SU-DHL-6 (cell line): ENCODE results near the gene SYTL5.

Source experiments
- CTCF ChIP-seq: fragments of 200-600 bp; sonication (generic); IDR thresholded peaks from one replicate; pipeline ENCODE4 v1.5.1; 2017; ENCODE audit warnings: antibody characterized with exemption, mild to moderate bottlenecking, low read length, moderate library complexity; ENCODE audit not compliant: insufficient read depth, poor library complexity, severe bottlenecking
- EZH2phosphoT487 ChIP-seq: fragments of 200-600 bp; sonication (generic), shearing (Covaris generic); conservative IDR thresholded peaks from 2 replicates; pipeline ENCODE4 v1.6.1; 2018; ENCODE audit warnings: mild to moderate bottlenecking, antibody characterized with exemption, low read length, moderate library complexity, mixed read lengths

- no peak for TF ChIP-seq EZH2phosphoT487
- no peak for TF ChIP-seq CTCF
Observed at GRCh38 chrX:38069991-38070390, 63.6 kb downstream of the SYTL5 start.
